Loucy (cell line): Measurements from ENCODE around the gene EML5.

Experiments used
- CTCF ChIP-seq: fragments of 200-600 bp; sonication (generic); conservative IDR thresholded peaks from 2 replicates; pipeline ENCODE4 v1.5.1; 2014; ENCODE audit warnings: mild to moderate bottlenecking, antibody characterized with exemption, low read length
- EZH2phosphoT487 ChIP-seq: fragments of 200-600 bp; IDR thresholded peaks from 2 replicates; pipeline ENCODE4 v1.6.1; 2018; ENCODE audit warnings: antibody characterized with exemption, mild to moderate bottlenecking, moderate library complexity, borderline replicate concordance

- no peak for TF ChIP-seq CTCF
- TF ChIP-seq EZH2phosphoT487, result no peak
Observed at GRCh38 chr14:88616697-88617096, 176.1 kb downstream of the EML5 start.
